Effector CD8-positive, alpha-beta T cell (primary cell): ENCODE measurements around the gene TMEM108.
"Not testable (repeated sequence)": the region's sequence is repeated elsewhere in the genome, so short reads cannot be mapped to it uniquely, and the experiment has no call there.

Experiments used
- DNase-seq: peaks from one replicate; lab custom pipeline; 2025; lab: John Stamatoyannopoulos, UW
- total RNA-seq, 4 experiments: gene quantifications; one replicate each; lab custom pipeline; 2026; lab: John Stamatoyannopoulos, UW

The TMEM108 gene
- total RNA-seq = 0 to 0.10 (median 0) reads per million in 4 experiments

DNA sequence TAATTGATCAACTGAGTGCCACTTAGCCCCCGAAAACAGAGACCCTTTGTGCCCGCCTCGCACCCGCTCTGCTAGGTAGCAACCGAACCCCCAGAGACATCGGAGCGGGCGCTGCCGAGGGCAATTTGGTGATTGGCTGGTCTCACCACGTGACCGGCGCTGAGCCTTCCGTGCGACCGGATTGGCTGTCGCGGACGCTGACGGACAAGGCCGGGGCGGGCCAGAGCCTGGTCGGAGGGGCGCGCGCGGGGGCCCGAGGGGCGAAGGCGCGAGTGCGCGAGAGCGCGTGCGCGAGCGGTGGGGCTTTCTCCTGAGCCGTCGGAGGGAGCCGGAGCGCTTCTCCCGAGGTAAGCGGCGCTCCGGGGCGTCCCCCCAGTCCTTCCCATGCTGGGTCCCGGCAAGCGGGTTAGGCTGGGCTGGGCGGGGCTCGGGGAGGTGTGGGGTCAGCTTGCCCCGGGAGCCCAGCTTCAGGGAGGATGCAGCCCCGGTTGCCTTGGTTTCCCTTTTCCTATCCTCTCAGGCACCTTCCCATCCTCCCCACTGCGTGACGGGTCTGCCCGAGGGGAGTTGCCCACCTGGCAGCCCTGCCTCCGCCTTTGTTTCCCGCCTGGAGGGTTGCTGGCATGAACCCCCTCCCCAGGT is at the start of gene TMEM108:
TMEM108 (plus strand) TSS at position 303 of the 642 bp plus-strand sequence.
- DNase-seq = no peak

DNA sequence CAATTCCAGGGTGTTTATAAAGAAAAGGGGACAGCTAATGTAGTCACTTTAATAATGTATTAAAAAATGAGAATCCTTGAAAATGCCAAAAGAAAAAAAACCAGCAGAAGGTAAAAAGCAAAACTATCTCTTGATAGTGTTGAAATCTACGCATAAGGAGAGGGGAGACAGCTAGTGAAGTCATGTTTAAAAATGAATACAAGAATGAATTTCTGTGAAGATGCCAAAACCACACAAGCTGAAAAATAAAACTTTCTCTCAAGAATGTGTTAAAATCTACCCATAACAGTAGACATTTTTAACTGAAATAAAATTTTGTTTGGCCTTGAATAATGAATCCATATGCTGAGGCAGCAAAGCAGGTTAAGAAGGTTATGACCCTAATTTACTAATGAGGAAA is 42.2 kb upstream of the TMEM108 start:
- no peak for DNase-seq

DNA sequence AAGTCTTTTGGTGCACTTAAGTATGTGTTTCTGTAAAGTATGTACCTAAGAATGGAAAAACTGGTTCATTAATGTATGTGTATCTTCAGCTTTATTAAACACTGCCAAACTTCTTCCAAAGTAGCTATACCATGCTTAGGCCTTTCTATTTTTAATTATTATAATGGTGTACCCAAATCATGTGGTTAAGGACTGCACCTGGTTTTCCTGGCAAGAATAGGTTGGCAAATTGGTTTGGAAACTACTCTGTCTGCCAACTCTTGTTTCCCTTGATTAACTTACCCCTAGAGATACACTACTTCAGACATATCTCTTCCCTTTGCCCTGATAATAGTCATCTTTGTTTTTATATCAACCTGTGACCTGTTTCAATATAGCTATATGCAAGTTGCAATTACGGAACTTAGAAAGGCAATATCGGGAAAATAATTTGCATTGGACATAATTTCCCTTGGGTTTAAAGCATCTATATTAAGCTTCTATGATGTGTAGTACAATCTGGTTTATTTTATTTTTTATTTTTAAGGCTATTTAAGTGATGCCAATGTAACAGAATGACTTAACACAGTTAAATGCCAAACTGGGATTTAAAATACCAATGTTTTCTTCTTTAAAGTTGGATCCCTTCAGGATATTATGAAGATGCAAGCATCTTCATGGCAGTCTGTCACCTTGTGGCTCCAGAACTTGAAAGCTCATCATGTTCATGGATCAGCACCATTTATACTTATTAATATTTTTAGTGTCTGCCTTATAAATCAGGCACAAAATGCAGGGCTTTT is 40.6 kb upstream of the TMEM108 start:
- DNase-seq = no peak

DNA sequence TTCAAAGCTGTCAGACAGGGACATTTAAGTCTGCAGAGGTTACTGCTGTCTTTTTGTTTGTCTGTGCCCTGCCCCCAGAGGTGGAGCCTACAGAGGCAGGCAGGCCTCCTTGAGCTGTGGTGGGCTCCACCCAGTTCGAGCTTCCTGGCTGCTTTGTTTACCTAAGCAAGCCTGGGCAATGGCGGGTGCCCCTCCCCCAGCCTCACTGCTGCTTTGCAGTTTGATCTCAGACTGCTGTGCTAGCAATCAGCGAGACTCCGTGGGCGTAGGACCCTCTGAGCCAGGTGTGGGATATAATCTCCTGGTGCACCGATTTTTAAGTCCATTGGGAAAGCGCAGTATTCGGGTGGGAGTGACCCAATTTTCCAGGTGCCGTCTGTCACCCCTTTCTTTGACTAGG is 33.2 kb upstream of the TMEM108 start:
- DNase-seq = not testable (repeated sequence)

DNA sequence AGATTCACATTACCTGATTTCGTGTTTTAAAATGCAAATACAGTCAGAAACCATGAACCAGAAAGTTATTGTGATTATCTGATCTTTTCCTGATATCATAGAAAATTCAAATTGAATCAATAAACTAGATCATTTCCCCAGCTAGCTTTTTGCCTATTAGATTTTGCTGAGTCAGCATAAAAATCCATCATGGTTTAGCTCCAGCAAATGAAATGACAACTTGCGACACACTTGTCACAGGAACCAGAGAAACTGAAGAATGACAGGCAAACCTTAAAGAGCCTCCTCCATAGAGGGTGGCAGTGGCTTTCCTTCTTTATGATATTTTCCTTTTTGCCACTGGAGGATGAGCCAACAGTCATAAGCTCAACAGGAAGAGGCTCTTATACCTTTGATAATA is 30.6 kb upstream of the TMEM108 start:
- DNase-seq = no peak

DNA sequence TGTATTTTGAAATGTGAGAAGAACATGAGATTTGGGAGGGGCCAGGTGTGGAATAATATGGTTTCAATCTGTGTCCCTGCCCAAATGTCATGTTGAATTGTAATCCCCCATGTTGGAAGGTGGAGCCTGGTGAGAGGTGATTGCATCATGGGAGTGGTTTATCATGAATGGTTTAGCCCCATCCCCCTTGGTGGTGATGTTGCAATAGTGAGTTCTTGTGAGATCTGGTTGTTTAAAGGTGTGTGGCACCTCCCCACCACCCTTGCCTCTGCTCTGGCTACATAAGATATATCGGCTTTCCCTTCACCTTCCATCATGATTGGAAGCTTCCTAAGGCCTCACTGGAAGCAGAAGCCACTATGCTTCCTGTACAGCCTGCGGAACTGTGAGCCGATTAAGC is 23.9 kb upstream of the TMEM108 start:
- no peak for DNase-seq

DNA sequence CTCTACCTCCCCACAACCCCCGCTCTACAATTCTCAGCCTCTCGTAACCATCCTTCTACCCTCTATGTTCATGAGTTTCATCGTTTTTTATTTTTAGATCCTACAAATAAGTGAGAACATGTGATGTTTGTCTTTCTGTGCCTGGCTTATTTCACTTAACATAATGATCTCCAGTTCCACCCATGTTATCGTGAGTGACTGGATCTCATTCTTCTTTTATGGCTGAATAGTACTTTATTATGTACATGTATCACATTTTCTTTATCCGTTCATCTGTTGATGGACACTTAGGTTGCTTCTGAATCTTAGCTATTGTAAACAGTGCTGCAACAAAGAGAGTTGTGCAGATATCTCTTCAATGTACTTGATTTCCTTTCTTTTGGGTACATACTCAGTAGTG is 22.6 kb upstream of the TMEM108 start:
- DNase-seq = not testable (repeated sequence)

DNA sequence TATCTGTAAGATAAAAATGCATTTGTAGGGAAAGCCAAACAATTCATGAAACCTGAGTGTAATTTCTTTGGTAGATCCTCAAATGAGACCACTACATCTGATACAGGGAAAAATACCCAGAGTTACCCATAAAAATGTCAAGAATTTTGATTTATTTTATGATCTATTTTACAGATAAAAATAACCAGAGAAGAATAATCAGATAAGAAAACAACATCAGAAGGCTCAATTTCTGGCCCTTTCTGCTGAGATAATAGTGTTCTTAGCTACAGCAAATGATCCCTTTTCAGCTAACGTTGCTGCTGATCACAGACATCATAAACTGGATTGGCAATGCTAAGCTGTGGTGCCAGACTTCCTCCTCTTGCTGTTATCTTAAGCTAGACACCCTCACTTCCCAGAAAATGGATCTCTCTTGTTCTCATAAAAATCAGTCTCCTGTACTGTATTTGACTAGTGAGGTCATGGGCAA is 21.3 kb upstream of the TMEM108 start:
- no peak for DNase-seq

DNA sequence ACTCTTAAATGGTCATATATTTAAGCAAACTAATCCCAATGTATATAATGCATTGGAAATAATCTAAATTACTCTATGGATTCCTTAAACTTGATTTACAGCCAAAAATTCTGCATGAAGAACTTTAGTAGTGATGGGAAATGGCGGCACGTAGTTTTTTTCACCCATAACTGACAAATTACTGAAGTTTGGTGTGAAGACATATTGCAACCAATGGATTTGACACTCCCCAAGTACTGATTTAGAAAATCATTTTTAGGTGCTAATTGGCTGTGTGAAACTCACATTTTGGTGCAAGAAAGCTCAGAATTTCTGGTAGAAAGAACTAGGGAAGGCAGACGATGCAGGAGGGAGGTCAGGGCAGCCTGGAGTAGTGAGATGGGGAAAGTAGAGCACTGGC is 19.3 kb upstream of the TMEM108 start:
- DNase-seq = no peak

DNA sequence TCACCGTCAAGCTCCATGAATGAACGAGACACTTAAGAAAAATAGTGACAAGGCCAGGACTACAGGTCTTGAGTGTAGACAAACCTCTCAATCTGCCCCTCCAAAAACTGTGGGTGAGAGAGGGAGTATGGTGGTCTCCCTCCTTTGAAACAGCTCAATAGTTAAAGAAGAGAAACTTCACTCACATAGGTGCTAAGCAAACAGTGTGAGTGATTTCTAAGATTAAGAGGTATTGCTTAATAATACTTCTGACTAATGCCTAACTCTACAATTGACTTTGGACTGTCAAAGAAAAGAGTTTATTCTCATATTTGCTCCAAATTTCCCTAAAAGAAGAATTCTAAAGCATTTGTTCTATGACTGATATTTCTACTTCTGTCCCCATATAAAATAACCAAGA is 17.0 kb upstream of the TMEM108 start:
- no peak for DNase-seq

DNA sequence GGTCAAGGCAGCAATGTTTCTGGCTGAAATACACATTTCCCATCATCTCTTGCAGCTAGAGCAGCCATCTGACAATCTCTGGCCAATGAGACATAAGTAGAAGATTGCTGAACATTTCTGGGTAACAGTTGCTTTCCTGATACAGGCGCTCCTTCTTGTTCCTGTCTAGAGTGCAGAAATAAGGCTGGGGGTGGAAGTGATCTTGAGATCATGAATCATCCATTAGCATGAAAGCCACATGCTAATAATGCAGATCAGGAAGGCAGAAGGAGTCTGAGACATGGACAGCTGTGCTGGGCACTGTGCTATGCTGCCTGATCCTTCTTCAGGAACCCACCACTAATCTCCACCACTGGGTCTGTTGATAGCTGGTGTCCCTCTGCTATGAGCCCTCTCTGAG is 14.8 kb upstream of the TMEM108 start:
- no peak for DNase-seq

DNA sequence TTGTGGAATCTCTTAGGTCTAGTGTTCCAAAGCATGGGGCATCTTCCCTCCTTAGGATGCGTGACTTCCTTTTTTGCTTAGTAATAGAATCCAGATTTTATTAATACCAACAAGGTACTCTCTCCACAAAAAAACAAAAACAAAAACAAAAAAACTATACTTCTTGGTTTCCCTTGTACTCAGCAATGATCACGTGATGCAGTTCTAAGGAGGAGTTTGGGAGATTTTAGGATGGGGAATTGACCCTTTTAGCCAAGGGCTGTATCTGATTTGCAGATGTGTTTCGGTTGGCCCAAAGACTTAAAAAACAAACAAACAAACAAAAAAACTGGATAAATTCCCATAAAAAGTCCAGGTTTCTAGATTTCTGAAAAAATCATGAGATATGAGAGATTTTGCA is 12.6 kb upstream of the TMEM108 start:
- DNase-seq = no peak

DNA sequence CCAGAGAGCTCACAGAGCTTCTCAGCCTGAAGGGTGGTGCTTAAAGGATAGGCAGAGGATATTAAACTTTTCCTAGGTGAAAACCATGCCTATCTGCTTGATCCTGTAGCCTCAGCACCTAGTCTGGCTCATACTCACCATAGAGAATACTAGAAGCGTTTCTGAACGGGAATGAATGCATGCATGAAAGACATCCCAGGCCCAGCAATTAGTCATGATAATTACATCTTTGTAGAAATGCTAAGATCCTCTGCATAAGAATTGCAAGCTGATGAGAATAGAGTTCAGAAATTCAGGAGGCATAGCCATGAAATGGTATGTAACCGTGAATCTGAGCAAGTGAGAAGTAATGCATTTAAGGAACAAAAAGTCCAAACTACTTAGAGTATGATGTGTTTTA is 5.9 kb upstream of the TMEM108 start:
- DNase-seq = no peak

DNA sequence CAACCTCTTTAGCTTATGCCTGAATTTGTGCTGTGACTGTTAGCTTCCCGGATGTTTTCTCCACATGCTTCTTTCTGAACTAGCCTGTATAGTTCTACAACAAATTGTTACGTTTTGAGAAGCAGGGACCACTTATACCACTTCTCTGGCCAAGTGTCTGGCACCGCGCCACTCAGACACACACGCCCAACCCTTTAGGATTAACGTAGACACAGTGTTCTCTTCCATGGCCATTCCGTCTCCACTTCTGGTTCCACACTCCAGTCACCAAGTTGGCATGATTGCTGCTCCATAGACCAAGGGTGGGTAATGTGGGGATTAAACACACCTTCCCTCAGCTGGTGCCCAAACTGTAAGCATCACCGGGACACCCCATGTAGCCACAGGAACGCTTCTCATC is 755 bp upstream of the TMEM108 start:
- DNase-seq = no peak

DNA sequence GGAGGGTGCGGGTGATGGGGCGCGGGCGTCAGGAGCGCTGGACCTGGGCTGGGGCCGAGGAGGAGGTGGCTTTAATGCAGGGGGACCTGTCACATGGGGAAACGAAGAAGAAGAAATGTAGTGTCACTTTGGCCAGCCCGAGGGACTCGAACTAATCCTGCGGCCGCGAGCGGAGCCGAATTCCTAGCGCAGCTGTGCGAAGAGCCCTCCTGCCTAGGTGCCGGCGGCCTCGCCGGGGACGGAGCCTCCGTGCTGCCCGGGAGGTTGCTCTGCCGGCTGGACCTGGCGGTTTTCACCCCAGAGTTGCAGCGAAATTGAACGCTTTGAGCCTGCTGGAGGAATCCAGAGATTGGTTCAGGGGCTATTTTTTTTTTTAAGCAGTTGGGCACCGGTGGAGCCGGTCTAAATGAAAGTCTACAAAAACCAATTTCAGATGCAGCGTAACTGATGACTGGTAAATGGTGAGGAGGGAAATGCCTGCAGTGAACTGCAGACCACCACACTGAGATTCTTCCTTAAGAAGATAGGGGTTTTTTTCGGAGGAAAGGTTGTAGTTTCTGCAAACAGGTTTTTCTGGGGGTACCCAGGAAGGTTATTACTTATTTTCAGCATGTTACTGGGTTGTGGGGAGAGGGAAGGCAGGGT is 662 bp downstream of the TMEM108 start:
- DNase-seq = no peak

DNA sequence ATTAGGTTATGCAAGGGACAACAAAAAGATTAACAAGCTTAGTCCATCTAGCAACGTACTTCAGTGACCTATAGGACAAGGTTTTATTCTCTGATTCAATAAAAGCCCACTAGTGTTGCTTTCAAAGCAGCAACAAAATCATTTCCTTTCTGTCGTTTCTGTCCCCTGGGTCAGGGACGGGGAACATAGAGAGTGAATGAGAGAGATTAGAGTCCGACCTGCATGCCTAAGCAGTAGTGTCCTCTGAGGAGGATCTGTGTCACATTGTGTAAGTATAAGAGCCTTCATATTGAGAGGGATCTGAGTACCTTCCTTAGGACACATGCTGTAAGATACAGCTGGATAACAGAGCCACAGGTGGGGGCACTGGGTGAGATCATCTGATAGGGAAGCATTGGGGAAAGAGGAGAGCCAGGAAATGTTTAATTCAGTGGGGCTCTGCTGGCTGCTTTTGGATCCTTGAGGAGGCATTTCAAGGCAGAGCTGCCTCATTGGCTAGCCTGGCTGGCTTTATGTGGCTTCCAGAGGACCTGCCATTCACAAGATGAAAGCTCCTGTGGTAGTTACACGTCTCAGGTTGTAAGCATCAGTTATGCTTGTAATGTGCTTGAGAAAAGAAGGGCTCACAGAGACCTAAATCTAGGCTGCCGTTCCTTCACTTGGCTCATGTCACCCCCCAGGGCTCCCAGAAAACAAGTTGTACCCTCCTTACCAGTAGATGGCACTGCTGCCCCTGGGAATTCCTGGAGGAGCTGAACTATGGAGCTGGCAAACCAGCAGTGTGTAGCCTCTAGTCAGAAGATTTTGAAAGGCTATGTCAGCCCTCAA is 2.7 kb downstream of the TMEM108 start:
- no peak for DNase-seq

DNA sequence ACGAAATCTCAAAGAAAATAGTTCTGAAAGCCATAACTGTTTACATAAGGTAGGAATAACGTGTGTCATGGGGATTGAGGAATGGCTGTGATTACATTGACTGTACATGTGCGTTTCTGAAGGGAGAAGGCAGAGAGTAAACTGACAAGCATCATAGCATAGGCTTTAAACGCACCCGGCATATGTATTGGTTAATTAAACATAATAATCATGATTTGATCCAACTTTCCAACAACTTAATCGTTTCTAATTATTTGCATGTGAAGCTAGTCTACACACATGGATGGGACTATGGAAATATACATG is 3.3 kb downstream of the TMEM108 start:
- DNase-seq = no peak

DNA sequence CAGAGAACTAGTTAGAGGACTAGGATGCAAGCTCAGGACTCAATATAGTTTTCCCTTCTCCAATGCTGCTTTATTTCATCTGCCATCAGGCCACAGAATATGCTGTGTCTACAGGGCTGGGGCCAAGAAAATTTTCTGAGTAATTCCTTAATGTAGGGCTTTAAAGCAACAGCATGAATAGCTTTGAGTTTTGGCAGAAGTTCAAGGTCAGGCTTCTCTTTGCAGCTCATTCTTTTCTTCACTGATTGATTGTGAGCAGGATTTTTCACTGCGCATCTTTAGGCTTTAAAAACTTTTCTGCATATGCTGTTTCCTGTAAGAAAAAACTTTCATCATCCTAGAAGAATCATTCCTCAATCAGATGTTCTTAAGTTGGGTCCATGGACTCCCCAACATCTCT is 4.6 kb downstream of the TMEM108 start:
- no peak for DNase-seq

DNA sequence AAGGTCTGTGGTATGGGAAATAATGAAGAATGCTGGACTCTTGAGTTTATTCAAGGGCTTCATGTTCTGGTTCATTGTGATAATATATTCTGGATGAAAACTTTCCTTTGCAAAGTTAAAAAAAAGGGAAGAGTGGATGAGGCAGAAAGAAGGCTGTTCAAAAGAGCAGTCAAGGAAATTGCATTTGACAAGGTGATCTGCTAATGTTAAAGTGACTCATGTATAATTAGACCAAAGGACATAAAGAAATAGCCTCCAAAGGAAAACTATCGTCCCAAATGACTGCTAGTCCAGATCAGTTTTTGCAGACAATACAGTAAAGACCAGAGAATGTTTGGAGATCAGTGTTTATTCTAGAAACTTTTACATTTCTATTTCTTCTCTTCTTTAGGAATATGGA is 9.8 kb downstream of the TMEM108 start:
- DNase-seq = no peak

DNA sequence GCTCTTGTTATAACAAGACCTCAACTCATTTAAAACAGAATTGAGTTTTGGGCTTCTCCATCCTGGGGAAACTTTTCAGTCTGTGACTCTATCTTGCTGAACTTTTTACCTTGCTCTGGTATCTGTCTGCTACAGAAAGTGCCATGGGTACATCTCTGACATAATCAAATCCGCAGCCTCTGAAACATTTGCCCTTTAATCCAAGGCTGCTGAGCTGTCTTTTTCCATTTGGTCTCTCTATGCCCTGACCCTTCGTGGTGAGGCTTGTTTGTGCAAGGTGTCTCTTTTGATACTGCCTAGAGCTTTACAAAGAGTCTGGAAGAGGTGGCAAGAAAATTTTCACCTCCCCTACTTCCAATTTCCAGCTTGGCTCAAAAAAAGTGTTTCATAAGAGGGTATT is 11.3 kb downstream of the TMEM108 start:
- no peak for DNase-seq

DNA sequence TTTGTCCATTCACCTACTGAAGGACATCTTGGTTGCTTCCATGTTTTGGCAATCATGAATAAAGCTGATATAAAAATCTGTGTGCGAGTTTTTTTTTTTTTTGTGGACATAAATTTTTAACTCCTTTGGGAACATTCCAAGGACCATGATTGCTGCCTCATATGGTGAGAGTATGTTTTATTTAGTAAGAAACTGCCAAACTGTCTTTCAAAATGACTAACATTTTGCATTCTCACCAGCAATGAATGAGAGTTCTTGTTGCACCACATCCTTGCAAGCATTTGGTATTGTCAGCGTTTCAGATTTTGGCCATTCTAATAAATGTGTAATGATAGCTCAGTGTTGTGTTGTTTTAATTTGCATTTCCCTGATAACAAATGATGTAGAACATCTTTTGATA is 12.7 kb downstream of the TMEM108 start:
- DNase-seq = no peak

DNA sequence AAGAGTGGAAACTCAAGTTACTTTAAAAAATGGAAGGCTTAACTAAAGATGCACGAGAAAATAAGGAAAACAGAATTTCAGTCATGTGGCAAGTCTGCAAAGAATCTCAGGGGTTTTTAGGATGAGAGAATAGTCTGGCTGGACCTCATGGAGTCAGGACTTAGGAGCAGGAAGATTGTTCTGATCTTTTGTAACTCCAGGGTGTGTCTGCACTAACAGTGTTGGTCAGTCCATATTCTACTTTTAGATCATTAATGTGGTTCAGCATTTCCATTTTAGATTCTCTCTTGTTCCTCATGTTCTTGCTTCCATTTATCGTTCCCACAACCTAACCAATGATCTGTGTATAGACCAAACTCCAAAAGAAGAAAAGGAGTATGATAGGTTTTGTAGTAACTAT is 15.3 kb downstream of the TMEM108 start:
- DNase-seq = no peak
